HG02610 (cell line): ENCODE data around the gene AP1AR.
"Not testable (repeated sequence)": the region's sequence is repeated elsewhere in the genome, so short reads cannot be mapped to it uniquely, and the experiment has no call there.

ENCODE experiments used
- ATAC-seq: cut with Tn5 transposase; IDR thresholded peaks from one replicate; pipeline ENCODE4 v1.9.1; 2021; ENCODE audit warnings: mild to moderate bottlenecking, moderate library complexity; ENCODE audit not compliant: unreplicated experiment

Gene AP1AR

DNA sequence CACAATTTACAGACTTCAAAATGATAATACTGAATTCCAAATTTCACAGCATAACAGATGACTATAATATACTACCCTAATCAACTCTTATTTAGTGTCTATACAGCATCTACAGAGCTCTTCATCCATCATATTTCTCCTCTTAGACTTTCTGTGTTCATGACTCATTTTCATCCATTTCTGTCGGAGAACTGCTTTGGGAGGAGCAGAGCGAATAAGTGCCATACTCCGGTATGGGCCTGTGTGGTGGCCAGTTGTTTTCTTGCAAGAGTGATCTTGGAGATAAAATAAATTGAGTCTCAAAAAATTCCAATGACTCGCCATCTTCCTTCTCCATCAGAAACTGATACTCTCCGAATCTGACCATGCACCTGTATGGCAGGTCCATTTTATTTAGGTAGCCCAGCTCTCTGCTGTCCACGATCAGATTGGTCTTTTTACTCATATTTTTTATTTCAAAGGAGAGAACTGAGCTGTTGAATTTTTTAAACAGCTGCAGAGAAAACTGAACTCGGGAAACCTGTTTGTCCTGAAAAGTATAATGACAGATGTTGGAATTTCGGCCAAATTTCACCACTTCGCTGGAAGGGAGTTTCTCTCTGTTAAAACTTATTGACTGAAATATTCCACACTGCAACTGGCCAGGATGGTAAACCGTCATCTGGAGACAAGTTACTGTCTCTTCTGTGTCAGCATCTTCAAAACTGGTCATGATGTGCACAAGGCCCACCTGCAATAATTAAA lies 46.3 kb downstream of the AP1AR start:
- ATAC-seq: no peak

DNA sequence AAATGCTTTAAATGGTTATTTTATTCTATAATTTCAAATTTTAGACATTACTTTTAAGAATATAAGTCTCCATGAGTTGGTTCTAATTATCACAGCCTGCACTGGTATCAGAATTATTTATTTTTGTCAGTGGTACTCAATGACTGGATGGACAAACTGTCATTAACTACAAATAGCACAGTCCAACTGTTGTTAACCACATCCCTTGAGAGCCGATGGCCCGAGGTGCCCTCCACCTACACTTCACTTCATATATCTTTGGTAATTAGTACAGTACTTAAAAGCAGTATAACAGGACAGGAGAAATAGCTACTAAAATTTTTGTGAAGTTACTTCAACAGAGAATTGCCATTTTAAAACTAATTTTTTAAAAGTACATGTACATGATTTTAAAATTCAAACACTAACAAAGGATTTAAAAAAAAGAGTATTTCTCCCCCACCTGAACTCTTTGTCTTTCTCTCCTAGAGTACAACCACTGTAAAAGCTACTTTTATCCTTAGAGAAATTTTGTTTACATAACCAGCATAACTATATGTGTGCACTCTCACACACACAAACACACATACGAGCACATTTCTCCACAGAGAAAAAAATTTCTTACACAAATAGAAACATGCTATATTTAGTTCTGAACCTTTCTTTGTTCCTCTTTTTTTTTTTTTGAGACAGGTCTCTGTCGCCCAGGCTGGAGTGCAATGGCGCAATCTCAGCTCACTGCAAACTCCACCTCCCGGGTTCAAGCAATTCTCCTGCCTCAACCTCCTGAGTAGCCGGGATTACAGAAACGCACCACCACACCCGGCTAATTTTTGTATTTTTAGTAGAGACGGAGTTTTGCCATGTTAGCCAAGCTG lies 47.7 kb downstream of the AP1AR start:
- peak; percentile 67 for ATAC-seq

GRCh38 chr4:112279882-112280315 lies 48.3 kb downstream of the AP1AR start:
- no peak for ATAC-seq

DNA sequence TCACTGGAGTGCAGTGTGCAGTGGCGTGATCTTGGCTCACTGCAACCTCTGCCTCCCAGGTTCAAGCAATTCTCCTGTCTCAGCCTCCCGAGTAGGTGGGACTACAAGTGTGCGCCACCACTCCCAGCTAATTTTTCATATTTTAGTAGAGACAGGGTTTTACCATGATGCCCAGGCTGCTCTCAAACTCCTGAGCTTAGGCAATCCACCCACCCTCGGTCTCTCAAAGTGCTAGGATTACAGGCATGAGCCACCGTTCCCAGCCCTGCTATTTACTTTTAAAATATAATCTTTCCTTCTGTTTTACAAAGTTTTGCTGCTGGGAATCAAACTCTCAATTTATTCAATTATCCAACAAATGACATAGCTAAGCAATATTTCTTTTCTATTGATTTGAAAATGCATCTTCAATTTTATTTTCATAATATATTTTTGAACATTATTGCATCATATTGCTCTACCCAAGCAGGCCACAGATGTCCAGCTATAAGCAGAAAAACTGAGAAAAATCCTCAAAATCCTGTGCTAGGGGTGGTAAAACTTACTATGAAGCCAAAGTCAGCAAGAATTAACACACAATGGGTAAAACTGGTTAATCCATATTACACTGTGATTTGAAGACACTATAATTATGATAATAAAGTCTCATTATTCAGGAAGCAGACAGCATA lies 48.9 kb downstream of the AP1AR start:
- no peak for ATAC-seq

- ATAC-seq: not testable (repeated sequence)
Observed at GRCh38 chr4:112281895-112282398, 50.4 kb downstream of the AP1AR start.

- ATAC-seq: no peak
Observed at GRCh38 chr4:112282860-112283667, 51.5 kb downstream of the AP1AR start.

DNA sequence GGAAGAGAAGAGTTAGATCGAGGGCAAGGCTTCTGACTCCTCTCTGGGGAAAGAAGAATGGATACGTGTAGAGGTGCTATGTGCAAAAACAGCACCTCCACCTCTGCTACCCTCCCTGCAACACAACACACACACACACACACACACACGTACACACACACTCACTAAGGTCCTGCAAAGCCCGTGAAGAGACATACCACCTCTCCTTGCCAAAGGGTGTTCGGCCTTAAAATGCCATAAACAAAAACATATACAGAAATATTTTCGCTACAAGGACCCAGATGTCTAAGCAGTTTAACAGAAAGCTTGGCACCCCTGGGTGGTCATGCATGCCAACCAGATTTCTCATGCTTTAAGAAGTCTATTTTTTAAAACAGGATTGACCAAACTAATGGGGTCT lies 52.6 kb downstream of the AP1AR start:
- no peak for ATAC-seq

DNA sequence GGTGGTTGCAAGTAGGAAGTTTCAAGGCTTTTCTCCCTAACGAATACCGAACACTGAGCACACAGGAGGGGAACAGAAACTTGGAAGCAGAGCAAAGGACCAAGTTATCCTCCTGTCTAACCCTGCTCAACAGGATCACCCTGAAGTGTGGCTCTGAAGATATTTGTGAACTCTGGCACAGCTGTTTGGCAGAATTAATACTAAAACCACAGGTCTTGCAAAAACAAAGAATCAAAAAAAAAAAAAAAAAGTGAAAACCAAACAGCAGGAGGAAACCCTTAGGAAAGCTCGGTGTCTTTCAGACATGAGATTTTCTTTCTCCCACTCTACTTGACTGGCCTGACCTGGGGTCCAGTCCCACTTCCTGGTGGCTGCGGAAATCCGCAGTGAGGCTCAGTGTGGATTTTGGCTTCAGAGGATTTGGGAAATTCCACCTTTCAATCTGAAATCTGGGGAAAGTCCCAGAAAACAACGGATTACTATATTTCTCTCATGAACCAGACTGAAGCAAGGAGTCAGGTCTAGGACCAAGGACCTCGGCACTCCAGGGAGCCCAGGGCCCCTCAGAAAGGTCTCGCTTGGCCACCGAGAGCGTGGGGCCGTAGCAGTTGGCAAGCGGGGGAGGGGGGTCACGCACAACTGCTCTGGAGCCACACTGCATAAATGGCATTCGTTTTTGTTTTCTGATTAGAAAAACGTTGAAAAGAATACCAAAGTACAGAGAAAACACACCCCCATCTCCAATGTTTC lies 53.2 kb downstream of the AP1AR start:
- ATAC-seq: peak; percentile 15

DNA sequence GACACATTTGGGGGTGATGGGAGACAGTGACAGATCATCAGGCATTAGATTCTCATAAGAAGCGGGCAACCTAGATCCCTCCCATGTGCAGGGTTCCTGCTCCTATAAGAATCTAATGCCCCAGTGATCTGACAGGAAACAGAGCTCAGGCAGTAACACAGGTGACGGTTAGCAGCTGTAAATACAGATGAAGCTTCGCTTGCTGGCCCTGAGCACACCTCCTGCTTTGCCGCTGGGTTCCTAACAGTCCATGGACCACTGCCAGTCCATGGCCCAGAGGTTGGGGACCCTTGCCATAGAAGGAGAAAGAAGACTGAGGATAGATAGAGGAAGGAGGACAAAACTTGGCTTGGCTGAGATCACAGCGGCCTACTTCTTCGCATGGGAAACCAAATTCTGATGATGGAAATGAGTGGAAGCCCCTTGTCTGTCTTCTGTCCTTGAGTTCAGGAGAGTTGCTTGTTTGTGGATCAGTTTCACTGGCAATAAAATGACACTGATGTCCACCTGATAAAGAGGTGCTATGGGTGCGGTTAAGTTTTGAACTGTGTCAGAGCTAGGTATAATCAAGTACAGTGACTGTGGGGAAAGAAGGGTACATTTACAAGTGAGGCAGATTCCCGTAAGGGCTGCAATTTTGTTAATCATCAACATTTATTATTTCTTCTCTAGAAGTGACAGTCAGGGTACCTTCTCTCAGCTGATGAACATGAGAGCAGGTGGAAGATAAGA lies 55.8 kb downstream of the AP1AR start:
- peak; percentile 22 for ATAC-seq

DNA sequence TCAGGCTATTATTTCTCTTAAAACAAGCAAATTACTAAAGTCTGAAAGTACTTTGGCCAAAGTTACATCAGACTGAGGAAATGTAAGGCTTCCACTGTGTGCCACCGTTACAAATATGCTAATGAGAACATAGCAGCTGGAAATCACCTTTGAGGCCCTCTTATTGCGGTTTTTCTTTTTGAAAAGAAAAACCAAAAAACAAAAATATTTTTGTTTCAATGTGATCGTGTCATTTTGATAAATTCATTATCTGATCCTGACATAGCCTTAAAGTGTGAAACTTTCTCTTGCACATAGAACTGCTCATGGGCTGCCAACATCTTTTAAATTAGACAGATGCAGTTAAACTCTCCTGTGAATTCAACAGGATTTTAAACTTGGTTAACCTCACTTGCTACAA lies 56.9 kb downstream of the AP1AR start:
- peak; percentile 29 for ATAC-seq

DNA sequence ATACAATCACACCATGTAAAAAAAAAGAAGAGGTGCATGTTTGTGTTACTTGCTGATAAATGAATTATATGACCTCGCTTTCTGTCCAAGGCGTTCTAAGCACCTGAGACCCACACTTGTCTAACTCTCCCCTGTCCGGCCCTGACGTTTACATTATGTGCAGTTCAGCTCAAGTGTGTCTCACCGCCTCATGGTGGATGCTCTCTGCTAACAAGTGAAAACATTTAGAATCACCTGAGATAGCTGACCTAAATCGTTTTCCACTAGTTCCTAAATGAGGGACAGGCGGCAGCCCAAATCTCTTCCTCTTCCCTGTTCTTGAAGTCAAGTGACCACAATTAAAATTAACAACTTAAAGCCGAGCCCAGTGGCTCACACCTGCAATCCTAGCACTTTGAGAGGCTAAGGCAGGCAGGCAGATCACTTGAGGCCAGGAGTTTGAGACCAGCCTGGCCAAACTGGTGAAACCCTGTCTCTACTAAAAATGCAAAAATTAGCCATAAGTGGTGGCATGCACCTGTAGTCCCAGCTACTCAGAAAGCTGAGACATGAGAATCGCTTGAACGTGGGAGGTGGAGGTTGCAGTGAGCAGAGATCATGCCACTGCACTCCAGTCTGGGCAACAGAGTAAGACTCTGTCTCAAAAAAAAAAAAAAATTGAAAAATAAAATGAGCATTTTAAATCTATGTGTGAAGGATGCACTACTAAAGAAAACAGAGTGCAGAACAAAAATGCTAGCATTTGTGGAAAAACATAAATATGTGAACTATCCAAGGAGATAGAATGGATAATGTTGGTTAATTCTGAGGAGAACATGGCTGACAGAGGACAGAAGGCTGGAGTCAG lies 58.0 kb downstream of the AP1AR start:
- ATAC-seq: peak; percentile 2

- ATAC-seq: peak; percentile 46
Observed at GRCh38 chr4:112290341-112290740, 58.8 kb downstream of the AP1AR start.

DNA sequence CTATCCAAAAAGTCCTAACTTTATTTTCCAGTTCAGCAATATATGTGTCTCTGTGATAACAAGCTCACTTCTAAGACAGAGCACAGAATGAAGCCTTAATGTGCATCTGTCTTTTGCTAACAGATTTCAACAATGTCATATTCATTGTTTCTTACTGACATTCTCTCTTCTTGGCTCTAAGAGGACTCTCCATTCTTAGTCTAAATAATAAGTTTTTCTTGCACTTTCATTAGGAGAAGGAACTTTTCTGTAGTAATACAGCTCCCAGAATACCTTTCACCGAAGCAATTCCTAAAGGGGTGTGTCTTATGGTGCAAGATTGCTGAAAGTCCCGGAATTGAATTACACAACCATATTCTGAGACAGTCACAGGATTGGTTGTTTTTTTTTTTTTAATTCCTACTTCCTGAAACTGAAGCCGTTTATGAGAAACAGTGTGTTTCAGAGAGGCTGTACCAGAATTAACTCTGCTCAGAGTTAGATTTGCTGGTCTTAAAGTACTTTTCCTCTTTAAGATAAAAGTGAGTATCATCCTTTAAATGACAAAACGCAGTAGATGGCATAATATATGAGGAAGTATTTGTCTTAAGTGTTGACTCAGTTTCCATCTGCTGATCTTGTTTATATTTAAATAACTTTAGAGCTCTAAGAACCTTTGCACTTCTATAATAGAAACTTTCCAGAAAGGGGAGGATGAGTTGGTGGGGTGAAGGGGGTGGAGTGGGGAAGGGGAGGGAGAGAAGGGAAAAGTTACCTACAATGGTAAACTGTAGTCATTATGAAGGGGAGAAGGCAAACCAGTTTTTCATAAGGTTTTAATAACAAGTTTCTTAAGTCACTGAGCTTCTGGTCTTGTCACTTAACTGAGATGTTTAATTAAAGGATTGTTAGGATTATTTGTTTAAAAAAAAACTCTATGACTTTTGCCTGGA lies 65.6 kb downstream of the AP1AR start, which contains the start of gene ALPK1:
ALPK1 (plus strand) TSS at position 421 of the 932 bp plus-strand sequence.
- ATAC-seq: peak; percentile 92

GRCh38 chr4:112299721-112300120 lies 68.1 kb downstream of the AP1AR start:
- no peak for ATAC-seq

- peak; percentile 87 for ATAC-seq
Observed at GRCh38 chr4:112302320-112303274, 71.0 kb downstream of the AP1AR start.

- ATAC-seq: not testable (repeated sequence)
Observed at GRCh38 chr4:112305477-112305876, 73.9 kb downstream of the AP1AR start.
